NT2/D1 (cell line): Measurements from ENCODE around the gene LSM14B.

Source experiments
- YY1 ChIP-seq: IDR thresholded peaks from 2 replicates; pipeline ENCODE4 v1.6.1; 2011; ENCODE audit not compliant: insufficient read length, insufficient read depth
- ZNF274 ChIP-seq: IDR thresholded peaks from 2 replicates; pipeline ENCODE4 v1.6.1; 2011; ENCODE audit warnings: mild to moderate bottlenecking, low read depth, low read length

GRCh38 chr20:62168061-62168460 is 45.8 kb downstream of the LSM14B start:
- TF ChIP-seq ZNF274: no peak
- TF ChIP-seq YY1: no peak
